Lung (tissue), 12 donors: ENCODE data around the gene STX19. TPM values are rescaled to one million over a fixed set of nuclear protein-coding genes. Genes with fewer than 3 reads are reported as not detected.

Experiments used
- ATAC-seq: fragments of 200-7000 bp; cut with Tn5 transposase; one replicate; pipeline ENCODE4 v1.9.1; 2020; ENCODE audit warnings: moderate number of reproducible peaks; ENCODE audit not compliant: insufficient read depth, low FRiP score
- DNase-seq, 3 donors: peaks; one replicate each; pipeline ENCODE4 v3.0.0-alpha.2; 2013 to 2017
- H3K27ac ChIP-seq, 2 donors: one replicate each; pipeline ENCODE4 v1.5.1; 2013; ENCODE audit warnings: mild to moderate bottlenecking in 2 of 2, moderate library complexity in 2 of 2, control low read depth in 1 of 2, inconsistent platforms in 1 of 2, low read depth in 1 of 2, low read length in 1 of 2
- H3K27me3 ChIP-seq, 3 donors: one replicate each; pipeline ENCODE4 v1.5.1; 2013; ENCODE audit warnings: low read length in 2 of 3; ENCODE audit not compliant: control insufficient read depth in 3 of 3, insufficient read depth in 3 of 3
- H3K36me3 ChIP-seq, 4 donors: one replicate each; pipeline ENCODE4 v1.5.1; 2013; ENCODE audit warnings: low read length in 4 of 4, mild to moderate bottlenecking in 1 of 4, moderate library complexity in 1 of 4; ENCODE audit not compliant: control insufficient read depth in 4 of 4, insufficient read depth in 4 of 4
- H3K4me1 ChIP-seq, 5 donors: one replicate each; pipeline ENCODE4 v1.5.1; 2013; ENCODE audit warnings: low read length in 5 of 5, mild to moderate bottlenecking in 2 of 5, moderate library complexity in 1 of 5; ENCODE audit not compliant: control insufficient read depth in 5 of 5, insufficient read depth in 5 of 5
- H3K4me3 ChIP-seq: one replicate; pipeline ENCODE4 v1.5.1; 2013; ENCODE audit warnings: mild to moderate bottlenecking, control low read depth, moderate library complexity
- H3K9ac ChIP-seq, 2 donors: one replicate each; pipeline ENCODE4 v1.5.1; 2013; ENCODE audit warnings: low read length in 2 of 2, control low read depth in 1 of 2; ENCODE audit not compliant: insufficient read depth in 1 of 2
- H3K9me3 ChIP-seq, 4 donors: one replicate each; pipeline ENCODE4 v1.5.1; 2013; ENCODE audit warnings: low read length in 3 of 4, mild to moderate bottlenecking in 1 of 4, moderate library complexity in 1 of 4; ENCODE audit not compliant: control insufficient read depth in 4 of 4, insufficient read depth in 3 of 4
- WGBS, 2 donors: extraction: QIAGEN DNeasy Blood & Tissue Kit; methylation state at CpG; one replicate each; pipeline ENCODE4 v1.1.7; 2013; 5-methylcytosine and 5-hydroxymethylcytosine counted together
- polyA plus RNA-seq, 2 donors: library from polyadenylated mRNA; stranded (reverse); fragments of 200-250 nt; gene quantifications; one replicate each; pipeline ENCODE4 v1.2.1, GENCODE V29; 2013
- total RNA-seq, 2 donors: library from RNA; depleted of rRNA in 1 of 2; stranded (reverse); fragments of >200 nt in 1 of 2; gene quantifications; one replicate each; pipeline ENCODE4 v1.2.1, GENCODE V29; 2014 to 2021
- TF ChIP-seq, protein P1 (sequence below): IDR thresholded peaks from 2 replicates; pipeline ENCODE4 v1.5.1; 2012; ENCODE audit warnings: mild to moderate bottlenecking; ENCODE audit errors: control extremely low read depth, extremely low read depth
- donor health status: control.
- donor health status: control.
- donor health status: Bipolar disorder and iron deficiency.
- donor health status: healthy.
- donor health status: DM: yes; HTN: yes; CAD: no.

The STX19 gene
- total and polyA plus RNA-seq, 4 donors = 1.6 to 11.3 (median 5.1) TPM

DNA sequence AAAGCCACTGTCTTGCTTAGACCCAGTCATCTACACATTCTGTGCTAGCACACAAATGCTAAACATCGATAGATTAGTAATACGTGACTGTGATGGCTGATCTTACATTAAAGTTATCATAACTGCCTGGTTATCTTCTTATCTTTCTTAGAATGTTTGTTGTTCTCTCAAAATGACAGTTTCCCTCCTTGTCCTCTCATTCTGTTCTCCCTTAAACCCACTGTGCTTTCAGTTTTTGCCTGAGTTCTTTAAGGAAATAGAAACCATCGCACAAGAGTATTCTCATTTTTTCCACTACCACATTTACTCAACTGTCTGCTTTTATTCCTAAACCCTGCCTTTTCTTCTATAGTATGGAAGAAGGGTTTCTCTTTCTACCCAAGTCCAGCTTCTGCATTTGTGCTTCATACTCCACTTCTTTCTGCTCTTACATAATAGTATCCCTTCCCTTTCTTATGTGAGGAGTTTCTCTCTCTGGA lies 17.1 kb downstream of the STX19 start:
- no peak overlapping the region for H3K9ac ChIP-seq
- no peaks in the 10 kb centered on the region for H3K36me3 ChIP-seq
- TF ChIP-seq, protein P1, sequence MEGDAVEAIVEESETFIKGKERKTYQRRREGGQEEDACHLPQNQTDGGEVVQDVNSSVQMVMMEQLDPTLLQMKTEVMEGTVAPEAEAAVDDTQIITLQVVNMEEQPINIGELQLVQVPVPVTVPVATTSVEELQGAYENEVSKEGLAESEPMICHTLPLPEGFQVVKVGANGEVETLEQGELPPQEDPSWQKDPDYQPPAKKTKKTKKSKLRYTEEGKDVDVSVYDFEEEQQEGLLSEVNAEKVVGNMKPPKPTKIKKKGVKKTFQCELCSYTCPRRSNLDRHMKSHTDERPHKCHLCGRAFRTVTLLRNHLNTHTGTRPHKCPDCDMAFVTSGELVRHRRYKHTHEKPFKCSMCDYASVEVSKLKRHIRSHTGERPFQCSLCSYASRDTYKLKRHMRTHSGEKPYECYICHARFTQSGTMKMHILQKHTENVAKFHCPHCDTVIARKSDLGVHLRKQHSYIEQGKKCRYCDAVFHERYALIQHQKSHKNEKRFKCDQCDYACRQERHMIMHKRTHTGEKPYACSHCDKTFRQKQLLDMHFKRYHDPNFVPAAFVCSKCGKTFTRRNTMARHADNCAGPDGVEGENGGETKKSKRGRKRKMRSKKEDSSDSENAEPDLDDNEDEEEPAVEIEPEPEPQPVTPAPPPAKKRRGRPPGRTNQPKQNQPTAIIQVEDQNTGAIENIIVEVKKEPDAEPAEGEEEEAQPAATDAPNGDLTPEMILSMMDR = no peak
- no peak overlapping the region for H3K4me3 ChIP-seq
- ATAC-seq = no peak
- no peaks in the 10 kb centered on the region for H3K27me3 ChIP-seq
- no peak for DNase-seq
- no peaks in the 10 kb centered on the region for H3K9me3 ChIP-seq
- 83 to 90% methylated on average over 3 of the region's 3 CpGs for WGBS, 2 donors
- H3K4me1 ChIP-seq = peaks cover 0 to 4% (median 0%) of the 10 kb centered on the region in 5 donors
- no peak overlapping the region for H3K27ac ChIP-seq

DNA sequence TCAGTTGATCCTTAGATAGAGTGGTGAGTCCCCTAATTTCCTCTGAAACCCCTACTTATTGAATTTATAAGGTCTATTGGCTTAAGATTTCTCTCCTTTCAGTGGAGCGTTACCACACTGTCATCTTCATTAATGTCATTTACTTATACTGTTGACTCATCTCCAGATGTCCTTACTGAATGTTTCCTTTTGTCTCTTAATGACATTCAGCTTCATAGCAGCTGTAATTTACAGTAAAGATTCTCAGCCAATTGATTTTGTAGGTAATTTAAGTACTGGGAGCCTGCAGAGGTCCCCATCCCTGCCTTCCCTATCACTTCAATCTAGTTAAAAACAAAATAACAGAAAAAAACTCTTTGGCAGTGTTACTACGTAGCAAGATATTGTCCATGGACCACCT lies 18.8 kb downstream of the STX19 start:
- Histone ChIP-seq H3K4me3 (no peak overlapping the region), H3K9ac (no peak overlapping the region), H3K27me3 (no peaks in the 10 kb centered on the region), H3K4me1 (peaks cover 0 to 4% (median 0%) of the 10 kb centered on the region in 5 donors), H3K9me3 (no peaks in the 10 kb centered on the region), H3K27ac (no peak overlapping the region), H3K36me3 (no peaks in the 10 kb centered on the region)
- no peak for ATAC-seq
- 92 to 95% methylated on average over 2 of the region's 2 CpGs for WGBS, 2 donors
- no peak for DNase-seq
- TF ChIP-seq, protein P1 = no peak

DNA sequence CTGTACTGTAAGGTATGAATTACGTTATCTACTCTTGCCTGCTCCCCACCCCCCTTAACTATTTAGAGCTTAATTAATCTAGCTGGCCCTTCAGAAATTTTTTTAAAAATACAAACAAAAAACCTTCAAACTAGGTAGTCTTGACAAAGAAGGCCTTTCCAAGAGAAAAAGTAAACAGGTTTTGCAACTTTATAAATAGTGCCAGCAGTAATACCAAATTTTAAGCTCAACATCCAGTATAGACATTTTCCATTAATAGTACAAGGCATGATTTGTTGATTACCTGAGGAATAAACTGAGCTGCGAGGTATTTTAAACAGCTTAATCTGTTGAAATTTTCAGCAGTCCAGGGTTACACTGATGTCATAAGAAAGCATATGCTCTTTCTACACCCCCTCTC lies 20.1 kb downstream of the STX19 start:
- no peak for ATAC-seq
- H3K9me3 ChIP-seq = no peaks in the 10 kb centered on the region
- peaks cover 0 to 4% (median 0%) of the 10 kb centered on the region in 5 donors for H3K4me1 ChIP-seq
- DNase-seq = no peak
- H3K4me3 ChIP-seq = no peak overlapping the region
- H3K9ac ChIP-seq = no peak overlapping the region
- H3K27ac ChIP-seq = no peak overlapping the region
- TF ChIP-seq, protein P1 = no peak
- no peaks in the 10 kb centered on the region for H3K27me3 ChIP-seq
- no peaks in the 10 kb centered on the region for H3K36me3 ChIP-seq
- WGBS, 2 donors = 76 to 77% methylated on average over 2 of the region's 2 CpGs
